ENCODE results near the gene MRNIP. TPM values are rescaled to one million over a fixed set of nuclear protein-coding genes. Genes with fewer than 3 reads are reported as not detected.

Gene MRNIP
- total RNA-seq, 6 experiments from 2014 or later, result 8.2 to 13.5 (median 9.9) TPM

GRCh38 chr5:179880066-179880650 lies 21.5 kb upstream of the MRNIP start:
- no peak for DNase-seq
- peaks cover 43% of the 10 kb centered on the region for H3K36me3 Mint-ChIP-seq (ENCODE audit: low read depth)
- H3K4me1 Mint-ChIP-seq (ENCODE audit: low read depth), result no peaks in the 10 kb centered on the region; the same call in 1 of the 2 replicates
- H3K27me3 Mint-ChIP-seq (ENCODE audit: insufficient read depth), result no peaks in the 10 kb centered on the region; the same call in 1 of the 2 replicates
- H3K9me3 Mint-ChIP-seq, result peaks cover 30% of the 10 kb centered on the region
- no peak overlapping the region for H3K4me3 Mint-ChIP-seq
- no peak for TF ChIP-seq CTCF (IDR thresholded peaks at IDR 0.05)
- no peak overlapping the region for H3K27ac Mint-ChIP-seq

- peaks cover 26% of the 10 kb centered on the region for H3K9me3 Mint-ChIP-seq
- H3K4me1 Mint-ChIP-seq (ENCODE audit: low read depth), result no peaks in the 10 kb centered on the region; the same call in 1 of the 2 replicates
- H3K27me3 Mint-ChIP-seq (ENCODE audit: insufficient read depth), result no peaks in the 10 kb centered on the region; the same call in 1 of the 2 replicates
- no peak for DNase-seq
- no peak overlapping the region for H3K27ac Mint-ChIP-seq
- H3K36me3 Mint-ChIP-seq (ENCODE audit: low read depth), result peaks cover 38% of the 10 kb centered on the region
- no peak for TF ChIP-seq CTCF (IDR thresholded peaks at IDR 0.05)
- H3K4me3 Mint-ChIP-seq, result no peak overlapping the region
Observed at GRCh38 chr5:179879690-179880010, 21.0 kb upstream of the MRNIP start.

- Mint-ChIP-seq H3K4me1 (ENCODE audit: low read depth) (no peaks in the 10 kb centered on the region; the same call in 1 of the 2 replicates), H3K27ac (no peak overlapping the region), H3K27me3 (ENCODE audit: insufficient read depth) (no peaks in the 10 kb centered on the region; the same call in 1 of the 2 replicates), H3K4me3 (no peak overlapping the region), H3K36me3 (ENCODE audit: low read depth) (peaks cover 33% of the 10 kb centered on the region), H3K9me3 (peaks cover 21% of the 10 kb centered on the region)
- no peak for DNase-seq
- no peak for TF ChIP-seq CTCF (IDR thresholded peaks at IDR 0.05)
Observed at GRCh38 chr5:179879003-179879689, 20.5 kb upstream of the MRNIP start.

GRCh38 chr5:179878222-179879002 lies 19.8 kb upstream of the MRNIP start:
- peaks cover 25% of the 10 kb centered on the region for H3K36me3 Mint-ChIP-seq (ENCODE audit: low read depth)
- H3K27me3 Mint-ChIP-seq (ENCODE audit: insufficient read depth), result no peaks in the 10 kb centered on the region; the same call in 1 of the 2 replicates
- TF ChIP-seq CTCF (IDR thresholded peaks at IDR 0.05), result no peak
- peaks cover 14% of the 10 kb centered on the region for H3K9me3 Mint-ChIP-seq
- DNase-seq, result no peak
- H3K4me1 Mint-ChIP-seq (ENCODE audit: low read depth), result no peaks in the 10 kb centered on the region; the same call in 1 of the 2 replicates
- H3K4me3 Mint-ChIP-seq, result no peak overlapping the region
- no peak overlapping the region for H3K27ac Mint-ChIP-seq

GRCh38 chr5:179876610-179876952 lies 18.0 kb upstream of the MRNIP start:
- Mint-ChIP-seq H3K4me3 (no peak overlapping the region), H3K36me3 (ENCODE audit: low read depth) (peaks cover 9% of the 10 kb centered on the region; the same call in 1 of the 2 replicates), H3K4me1 (ENCODE audit: low read depth) (no peaks in the 10 kb centered on the region), H3K9me3 (no peaks in the 10 kb centered on the region), H3K27ac (no peak overlapping the region), H3K27me3 (ENCODE audit: insufficient read depth) (no peaks in the 10 kb centered on the region; the same call in 1 of the 2 replicates)
- TF ChIP-seq CTCF (IDR thresholded peaks at IDR 0.05), result no peak
- no peak for DNase-seq

All from HFFc6 (cell line).